ENCODE data around the gene SCAMP2.

DNA sequence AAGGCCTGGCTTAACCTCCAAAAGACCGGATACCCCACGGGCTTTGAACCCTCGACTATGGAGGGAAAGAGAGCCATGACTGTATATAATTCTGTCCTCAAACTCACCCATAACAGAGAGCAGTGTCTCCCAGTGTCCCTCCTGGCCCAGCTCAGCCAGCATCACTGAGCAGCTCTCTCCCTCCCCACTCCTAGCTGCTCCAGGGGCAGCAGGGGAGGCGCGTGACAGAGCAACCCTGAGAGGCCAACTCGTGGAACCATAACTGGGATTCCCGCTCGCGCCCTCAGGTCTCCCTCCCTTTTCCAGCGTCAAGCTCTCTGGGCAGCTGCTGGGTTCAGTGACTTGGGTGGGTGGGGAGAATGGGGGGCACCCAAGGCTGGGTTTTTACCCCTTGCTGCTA is 47.3 kb downstream of the SCAMP2 start:
- TF ChIP-seq, protein P1, sequence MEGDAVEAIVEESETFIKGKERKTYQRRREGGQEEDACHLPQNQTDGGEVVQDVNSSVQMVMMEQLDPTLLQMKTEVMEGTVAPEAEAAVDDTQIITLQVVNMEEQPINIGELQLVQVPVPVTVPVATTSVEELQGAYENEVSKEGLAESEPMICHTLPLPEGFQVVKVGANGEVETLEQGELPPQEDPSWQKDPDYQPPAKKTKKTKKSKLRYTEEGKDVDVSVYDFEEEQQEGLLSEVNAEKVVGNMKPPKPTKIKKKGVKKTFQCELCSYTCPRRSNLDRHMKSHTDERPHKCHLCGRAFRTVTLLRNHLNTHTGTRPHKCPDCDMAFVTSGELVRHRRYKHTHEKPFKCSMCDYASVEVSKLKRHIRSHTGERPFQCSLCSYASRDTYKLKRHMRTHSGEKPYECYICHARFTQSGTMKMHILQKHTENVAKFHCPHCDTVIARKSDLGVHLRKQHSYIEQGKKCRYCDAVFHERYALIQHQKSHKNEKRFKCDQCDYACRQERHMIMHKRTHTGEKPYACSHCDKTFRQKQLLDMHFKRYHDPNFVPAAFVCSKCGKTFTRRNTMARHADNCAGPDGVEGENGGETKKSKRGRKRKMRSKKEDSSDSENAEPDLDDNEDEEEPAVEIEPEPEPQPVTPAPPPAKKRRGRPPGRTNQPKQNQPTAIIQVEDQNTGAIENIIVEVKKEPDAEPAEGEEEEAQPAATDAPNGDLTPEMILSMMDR (conservative IDR thresholded peaks at IDR 0.05 in 1 of 2, IDR thresholded peaks at IDR 0.05 in 1 of 2; ENCODE audit: extremely low read depth in 1 of 2, insufficient read depth in 1 of 2, low read depth in 1 of 2, low read length in 2 of 2), result no peak
- TF ChIP-seq EZH2 (IDR thresholded peaks at IDR 0.05; ENCODE audit: borderline replicate concordance, low read length), result no peak
